ENCODE results near the gene NFX1.
"Not testable (repeated sequence)": the region's sequence is repeated elsewhere in the genome, so short reads cannot be mapped to it uniquely, and the experiment has no call there.

NFX1 gene

DNA sequence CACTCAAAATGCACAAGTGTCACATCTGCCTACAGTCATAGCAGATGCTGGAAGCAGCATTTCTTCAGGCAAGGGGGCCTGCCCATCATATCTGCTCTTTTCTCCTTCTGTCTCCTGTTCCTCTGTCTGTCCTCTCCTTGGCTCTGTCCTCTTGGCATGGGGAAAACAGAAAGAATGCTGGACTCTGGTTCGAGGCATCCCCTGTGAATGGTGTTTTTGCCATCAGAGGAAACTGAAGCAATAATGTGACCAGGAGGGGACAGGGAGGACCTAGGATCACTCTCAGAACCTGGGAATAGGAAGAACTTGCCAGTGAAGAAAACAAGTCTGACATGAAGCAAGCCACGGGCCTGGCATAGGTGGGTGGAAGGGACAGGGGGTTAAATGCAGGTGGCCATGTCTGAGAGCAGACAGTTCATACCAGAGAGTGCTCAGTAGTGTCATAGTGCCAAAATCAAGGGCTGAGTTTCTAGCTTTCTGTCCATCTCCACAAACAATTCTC, 76.7 kb downstream of the NFX1 start:
- DNase-seq = no peak

DNA sequence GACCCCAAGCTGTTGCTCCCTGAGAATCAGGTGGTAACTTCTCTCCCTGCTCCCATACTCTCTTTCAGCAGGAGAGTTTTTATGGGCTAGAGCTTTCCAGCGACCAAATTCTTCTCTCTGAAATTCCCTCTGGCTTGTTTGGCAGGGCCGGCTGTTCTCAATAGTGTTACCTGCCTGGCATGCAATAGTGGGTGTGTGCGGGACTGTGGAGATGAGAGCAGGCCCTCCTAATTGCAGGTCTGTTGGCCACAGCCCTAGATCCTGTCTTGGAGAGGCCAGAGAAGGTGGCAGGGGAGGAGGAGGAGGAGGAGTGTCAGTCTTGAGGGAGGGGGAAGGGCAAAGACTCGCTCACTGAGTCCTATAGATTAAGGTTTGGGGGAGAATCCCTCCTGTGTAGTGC, 82.6 kb downstream of the NFX1 start:
- no peak for DNase-seq

DNA sequence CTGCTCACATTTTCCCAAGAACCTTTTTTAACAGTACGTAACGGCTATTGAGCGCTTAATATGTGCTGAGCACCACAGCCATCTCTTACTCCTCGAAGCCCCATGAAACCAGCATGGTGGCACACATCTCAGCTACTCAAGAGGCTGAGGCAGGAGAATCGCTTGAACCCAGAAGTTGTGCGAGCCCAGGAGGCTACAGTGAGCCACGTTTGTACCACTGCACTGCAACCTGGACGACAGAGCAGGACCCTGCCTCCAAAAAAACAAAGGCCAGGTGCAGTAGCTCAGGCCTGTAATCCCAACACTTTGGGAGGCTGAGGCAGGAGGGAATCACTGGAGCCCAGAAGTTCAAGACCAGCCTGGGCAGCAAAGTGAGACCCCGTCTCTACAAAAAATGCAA, 83.9 kb downstream of the NFX1 start:
- no peak for DNase-seq

DNA sequence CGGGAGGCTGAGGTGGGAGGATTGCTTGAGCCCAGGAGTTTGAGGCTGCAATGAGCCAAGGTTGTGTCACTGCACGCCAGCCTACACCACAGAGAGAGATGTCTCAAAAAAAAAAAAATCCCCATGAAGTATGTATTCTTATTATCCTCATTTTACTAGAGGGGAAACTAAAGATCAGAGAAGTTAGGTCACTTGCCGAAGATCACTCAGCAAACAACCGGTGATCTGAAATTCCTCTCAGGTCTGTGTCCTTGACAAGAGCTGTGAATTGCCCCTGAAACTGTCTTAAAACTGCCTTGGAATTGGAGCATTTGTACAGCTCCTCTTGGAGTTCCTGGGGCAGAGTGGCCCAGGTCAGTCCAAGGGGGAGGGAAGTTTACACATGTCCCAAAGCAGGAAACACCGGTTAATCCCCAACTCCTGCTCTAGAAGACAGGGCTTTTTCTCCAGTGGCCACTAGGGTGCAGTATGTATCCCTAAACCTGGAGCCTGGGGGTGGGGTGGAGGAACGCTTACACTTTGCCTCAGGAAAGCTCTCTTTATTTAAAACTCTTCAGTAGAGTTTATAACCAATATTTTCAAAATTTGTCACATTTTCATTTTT, 84.4 kb downstream of the NFX1 start:
- DNase-seq = peak; percentile 72

DNA sequence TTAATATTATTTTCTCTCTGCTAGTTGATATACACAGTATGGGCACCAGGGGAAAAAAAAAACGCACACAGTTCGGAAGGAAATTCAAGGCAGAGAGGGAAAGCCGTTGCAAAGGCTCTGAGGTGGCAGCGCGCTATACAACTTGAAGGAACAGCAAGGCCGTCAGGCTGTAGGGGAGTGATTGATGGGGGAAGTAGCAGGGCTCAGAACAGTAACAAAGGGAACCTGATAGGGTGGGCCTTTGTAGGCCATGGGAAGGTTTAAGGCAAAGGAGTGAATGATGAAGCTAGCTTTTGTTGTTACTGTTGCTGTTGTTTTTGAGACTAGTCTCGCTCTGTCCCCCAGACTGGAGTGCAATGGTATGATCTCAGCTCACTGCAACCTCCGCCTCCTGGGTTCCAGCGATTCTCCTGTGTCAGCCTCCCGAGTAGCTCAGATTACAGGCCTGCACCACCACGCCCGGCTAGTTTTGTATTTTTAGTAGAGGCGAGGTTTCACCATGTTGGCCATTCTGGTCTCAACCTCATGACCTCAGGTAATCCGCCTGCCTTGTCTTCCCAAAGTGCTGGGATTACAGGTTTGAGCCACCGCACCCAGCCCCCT, 85.0 kb downstream of the NFX1 start:
- no peak for DNase-seq

DNA sequence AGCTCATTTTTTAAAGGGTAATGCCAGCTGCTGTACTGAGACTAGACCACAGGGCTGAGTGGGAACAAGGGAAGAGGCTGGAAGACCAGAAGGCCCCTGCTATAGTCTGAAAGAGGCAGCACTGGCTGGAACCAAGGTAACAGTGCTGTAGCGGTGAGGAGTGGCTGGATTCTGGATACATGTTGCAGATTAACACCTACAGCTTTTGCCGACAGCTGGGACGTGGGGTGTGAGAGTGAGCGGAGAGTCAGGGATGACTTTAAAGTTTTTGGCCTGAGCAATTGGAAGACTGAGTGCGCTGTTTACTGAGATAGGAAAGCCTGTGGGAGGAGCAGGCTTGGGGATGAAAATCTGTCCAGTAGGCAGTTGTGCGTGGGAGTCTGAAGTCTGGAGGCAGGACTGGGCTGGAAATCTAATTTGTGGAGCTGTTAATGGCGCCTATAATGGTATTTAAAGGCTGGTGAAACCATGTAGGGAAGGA, 85.6 kb downstream of the NFX1 start:
- no peak for DNase-seq

DNA sequence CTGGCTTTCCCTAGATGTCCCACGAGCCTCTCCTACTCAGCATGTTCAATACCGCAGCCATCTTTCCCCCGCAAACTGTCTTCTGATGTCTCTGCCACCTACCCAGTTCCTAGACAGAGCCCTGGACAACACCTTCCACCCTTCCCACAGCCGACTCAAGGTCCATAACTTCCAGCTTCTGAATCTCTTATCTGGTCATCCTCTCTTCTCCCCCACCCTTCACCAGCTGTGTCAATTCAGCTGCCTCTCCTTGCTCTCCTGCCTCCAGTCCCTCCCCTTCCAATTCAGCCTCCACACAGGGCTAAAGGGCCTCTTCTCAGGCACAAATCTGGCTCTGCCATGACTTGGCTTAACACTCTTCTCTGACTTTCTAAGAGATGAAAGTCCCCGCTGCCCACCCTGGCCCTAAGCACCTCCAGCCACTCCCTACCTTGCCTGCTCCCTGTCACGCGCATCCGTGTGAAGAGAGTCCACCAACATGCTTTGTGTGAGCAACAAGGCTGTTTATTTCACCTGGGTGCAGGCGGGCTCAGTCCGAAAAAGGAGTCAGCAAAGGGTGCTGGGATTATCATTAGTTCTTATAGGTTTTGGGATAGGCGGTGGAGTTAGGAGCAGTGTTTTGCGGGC, 86.9 kb downstream of the NFX1 start:
- no peak for DNase-seq

DNA sequence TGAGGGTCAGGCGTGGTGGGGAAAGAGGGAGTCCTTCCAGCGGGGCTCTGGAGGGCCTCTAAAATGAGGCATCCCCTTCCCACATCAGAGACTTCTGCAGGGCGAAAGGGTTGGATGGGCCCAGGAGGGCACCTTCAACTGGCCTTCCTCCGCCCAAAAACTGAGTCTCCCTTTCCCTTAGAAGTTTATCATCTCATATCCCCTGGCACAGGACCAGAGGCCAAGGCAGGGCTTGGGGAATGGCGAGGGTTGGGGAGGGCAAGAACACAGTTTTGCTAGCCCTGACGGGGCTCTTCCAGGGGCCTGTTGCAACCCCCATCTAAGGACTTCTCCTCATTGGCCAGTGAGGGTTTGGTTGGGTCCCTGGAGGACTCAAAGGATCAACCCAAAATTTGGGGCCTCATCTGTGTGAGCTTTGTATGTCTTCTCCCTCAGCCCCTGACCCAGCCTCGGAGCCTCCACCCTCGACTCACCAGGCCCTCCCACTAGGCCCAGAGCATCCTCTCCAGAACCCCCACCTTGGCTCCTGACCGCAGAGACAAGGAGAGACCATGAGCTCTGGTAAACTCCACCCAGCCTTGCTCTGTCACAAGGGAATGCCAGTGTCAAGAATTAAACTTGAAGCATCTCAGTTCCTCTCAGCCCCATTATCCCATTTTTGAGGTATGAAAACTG, 87.9 kb downstream of the NFX1 start:
- no peak for DNase-seq

DNA sequence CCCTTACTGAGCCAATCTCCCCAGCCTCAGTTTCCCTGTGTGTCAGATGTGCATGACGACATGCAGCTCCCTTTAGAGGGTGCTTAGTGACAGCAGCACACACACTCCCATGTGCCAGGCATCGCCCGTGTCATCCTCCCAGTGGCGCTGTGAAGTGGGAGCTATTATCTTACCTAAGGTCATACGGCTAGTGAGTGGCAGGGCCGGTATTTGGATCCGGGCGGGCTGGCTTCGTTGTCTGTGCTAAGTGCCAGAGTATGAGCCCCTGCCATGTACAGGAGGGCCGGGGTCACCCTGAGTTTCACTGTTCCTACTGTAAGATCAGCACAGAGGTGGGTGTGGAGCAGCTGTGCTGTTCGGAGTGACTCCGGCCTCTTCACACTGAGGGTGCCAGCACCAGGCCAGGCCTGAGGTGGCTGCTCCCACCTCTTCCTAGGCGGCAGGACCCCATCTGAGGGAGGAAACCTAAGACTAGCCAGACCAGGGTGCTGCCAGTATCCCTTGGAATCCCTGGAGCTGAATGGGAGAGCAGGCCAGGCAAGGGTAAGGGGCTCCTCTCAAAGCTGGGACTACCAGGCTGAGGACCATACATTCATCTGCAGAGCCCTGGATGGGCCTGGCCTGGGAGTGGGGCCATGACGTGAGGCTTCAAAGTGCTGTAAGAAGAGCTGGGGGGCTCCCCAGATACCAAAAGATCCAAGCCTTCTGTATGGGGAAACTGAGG, 89.5 kb downstream of the NFX1 start:
- no peak for DNase-seq

DNA sequence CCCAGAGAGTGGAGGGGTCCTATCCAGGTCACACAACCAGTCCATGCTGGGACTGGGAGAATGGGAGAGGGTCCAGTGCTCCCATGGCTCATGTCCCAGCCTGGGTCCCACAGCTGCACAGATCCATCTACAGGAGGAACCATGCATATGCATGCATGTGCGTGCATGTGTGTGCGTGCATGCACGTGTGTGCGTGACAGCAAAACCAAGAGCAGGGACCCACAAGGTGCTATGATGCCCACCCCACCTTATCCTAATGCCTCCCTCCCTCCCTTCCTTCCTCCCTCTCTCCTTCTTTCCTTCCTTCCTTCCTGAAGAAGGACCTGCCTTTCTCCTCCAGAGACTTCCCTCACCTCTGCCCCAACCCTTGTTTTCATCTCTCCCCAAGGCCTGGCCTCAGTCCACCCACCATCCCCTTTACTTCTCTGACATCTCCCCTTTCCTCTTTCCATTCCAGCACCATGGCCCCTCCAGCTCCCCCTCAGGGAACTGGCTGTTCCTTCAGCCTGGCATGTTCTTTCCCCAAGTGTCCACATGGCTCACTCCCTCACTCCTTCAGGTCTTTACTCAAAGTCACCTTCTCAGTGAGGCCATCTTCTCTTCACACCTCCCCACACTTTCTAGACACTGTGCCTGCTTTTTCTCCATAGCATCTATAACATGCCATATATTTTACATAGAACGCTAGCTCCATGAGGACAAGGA, 90.2 kb downstream of the NFX1 start:
- no peak for DNase-seq

DNA sequence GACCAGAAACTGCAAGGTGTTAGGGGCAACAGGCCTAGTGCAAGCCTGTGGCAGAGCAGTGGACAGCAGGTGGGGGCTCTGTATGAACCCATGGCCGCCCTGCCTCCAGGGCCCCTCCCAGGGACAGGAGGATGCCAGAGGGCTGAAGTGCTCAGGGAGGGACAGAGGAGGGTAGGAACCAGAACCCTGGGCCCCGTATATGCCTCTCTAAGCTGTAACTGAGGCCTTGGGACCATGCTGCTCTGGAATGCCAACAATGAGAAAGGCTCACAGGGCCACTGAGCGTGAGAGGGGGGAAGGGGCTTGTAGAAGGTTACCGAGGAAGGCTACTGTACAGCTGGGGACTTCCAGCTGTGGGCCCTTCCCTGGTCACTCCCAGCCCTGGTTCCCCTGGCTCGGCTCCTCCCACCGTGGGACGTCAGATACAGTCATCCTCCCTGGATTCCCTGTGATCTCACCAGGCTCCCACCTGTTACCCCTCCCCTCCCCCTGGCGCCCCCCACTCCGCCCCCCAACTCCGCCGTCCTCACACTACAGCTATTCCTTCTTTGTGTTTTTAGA, 91.0 kb downstream of the NFX1 start:
- DNase-seq = no peak

DNA sequence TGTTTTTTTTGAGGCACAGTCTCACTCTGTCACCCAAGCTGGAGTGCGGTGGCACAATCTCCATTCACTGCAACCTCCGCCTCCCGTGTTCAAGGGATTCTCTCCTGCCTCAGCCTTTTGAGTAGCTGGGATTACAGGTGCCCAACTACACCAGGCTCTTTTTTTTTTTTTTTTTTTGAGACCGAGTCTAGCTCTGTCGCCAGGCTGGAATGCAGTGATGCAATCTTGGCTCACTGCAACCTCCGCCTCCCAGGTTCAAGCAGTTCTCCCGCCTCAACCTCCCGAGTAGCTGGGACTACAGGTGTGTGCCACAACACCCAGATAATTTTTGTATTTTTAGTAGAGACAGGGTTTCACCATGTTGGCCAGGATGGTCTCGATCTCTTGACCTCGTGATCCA, 92.1 kb downstream of the NFX1 start:
- DNase-seq = not testable (repeated sequence)

DNA sequence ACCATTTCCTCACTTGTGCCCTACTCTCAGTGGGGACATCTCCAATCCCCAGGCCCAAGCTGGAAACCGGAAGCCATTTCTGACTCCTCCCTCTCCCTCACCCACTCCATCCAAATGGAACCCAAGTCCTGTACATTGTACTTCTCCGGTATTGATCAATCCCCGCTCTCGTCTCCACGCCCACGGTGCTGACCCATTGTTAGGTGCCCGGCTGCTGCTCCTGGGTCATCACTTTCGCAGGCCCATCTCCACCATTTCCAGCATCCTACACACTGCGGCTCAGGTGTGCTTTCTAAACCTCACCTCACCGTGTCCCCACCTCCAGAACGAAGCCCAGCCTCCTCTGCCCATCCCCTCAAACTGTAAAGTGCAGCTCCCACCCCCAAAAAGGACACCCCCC, 93.1 kb downstream of the NFX1 start:
- not testable (repeated sequence) for DNase-seq

DNA sequence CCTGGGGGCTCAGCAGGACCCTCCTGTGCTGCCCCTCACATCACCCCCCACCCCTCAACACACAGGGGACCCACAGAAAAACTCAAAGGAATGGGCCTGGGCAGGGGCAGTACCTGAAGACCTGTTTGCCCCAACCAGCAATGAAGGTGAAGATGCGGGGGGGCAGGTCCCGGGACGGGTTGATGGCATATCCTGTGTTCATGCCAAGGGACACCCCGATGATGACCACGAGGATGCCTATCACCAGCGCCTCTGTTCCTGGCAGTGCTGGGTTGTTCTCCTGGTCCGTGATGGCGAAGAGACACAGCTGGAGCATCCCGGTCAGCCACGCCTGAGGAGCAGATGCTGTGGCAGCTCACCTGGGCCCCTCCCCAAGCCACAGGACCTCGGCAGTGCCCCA, 95.2 kb downstream of the NFX1 start:
- not testable (repeated sequence) for DNase-seq

DNA sequence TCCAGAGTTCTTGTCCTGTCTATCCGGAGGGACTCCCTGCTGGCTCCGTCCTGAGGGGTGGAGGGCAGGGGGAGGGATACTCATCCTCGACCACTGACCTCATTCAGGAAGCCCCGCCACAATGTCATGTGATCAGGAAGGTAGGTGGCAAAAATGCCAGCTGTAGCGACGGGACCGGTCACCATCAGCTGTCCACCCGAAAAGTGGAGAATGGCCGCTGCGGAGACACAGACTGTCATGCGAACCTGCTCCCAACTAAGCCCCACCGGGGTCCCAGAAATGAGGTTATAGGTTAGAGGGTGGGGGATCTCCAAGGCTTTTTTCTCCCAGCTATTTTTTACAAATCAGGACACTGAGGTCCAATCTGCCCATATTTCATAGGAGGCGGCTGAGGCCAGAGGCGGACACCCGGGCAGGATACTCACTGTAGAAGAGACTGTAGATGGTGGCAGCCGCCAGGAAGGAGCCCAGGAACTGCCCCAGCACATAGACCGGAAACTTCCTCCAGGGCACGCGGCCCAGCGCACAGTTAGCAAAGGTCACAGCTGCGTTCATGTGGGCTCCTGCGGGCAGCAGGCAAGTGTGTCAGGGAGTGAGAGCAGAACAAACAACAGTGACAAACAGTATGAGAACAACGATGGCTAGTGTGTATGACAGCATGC, 95.8 kb downstream of the NFX1 start:
- DNase-seq = not testable (repeated sequence)

DNA sequence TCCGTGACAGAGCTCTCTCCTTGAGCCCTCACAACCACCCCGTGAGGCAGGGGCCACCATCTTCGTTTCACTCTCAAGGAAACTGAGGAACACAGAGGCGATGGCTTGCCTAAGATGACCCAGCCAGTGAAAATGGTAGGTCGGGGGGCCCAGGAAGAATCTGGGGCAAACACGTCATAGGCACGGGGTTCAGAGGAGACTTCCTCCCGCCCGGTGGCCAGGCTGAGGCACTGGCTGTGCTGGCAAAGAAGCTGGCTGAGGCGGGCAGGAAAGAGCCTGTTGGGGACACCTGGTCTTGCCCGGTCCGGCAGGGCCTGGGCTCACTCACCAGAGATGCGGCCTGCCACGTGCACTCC, 96.3 kb downstream of the NFX1 start:
- DNase-seq = not testable (repeated sequence)

DNA sequence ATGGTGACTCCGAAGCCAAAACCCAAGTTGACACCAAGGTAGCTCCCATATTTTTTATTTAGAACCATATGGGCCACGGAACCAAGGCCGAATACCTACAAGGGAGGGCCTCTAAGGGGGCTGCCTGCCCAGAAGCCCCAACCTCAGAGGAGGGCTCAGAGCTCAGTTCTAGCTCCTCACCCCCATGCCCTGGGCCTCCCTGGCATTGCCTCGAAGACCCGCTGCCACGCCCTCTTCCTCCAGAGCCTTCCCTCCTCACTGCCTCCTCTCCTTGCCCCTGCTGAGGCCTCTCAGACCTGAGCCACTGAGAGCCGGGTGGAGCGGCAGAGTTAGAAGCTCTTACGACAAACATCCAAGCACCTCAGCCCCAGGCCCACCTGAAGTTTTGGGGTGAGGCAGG, 96.7 kb downstream of the NFX1 start:
- DNase-seq = not testable (repeated sequence)

DNA sequence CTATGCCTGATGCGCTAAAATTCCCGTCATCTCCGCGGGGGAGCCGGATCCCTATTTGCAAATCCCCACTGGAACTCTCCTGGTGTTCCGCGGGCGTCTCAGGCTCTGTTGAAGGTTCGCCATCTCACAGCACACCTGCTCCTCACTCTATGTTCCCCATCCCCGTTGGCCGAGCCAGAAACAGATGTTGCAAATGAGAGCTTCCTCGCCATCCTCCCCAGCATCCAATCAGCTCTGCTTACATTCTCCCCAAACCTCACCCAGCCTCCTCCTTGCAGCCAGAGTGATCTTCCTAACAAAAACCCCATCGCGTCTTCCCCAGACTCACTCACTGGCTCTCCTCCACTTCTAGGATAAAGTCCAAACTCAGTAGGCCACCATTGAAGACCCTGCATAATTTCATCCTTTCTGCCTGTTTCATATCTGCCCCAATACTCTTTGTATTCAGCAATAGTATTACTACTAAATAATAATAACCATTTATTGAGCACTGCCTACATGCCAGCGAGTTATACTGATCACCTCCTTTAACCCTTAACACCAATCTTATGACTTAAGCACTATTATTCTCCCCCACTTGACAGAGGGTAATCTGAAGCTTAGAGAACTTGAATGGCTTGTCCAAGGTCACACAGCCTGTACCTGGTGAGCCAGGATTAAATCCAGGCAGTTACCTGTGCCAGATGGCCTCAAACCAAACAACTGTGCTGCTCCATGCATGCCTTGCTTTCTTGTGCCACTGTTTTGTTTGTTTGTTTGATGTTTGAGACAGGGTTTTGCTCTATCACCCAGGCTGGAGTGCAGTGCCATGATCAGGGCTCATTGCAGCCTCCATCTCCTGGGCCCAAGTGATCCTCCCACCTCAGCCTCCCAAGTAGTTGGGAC, 98.0 kb downstream of the NFX1 start:
- no peak for DNase-seq

DNA sequence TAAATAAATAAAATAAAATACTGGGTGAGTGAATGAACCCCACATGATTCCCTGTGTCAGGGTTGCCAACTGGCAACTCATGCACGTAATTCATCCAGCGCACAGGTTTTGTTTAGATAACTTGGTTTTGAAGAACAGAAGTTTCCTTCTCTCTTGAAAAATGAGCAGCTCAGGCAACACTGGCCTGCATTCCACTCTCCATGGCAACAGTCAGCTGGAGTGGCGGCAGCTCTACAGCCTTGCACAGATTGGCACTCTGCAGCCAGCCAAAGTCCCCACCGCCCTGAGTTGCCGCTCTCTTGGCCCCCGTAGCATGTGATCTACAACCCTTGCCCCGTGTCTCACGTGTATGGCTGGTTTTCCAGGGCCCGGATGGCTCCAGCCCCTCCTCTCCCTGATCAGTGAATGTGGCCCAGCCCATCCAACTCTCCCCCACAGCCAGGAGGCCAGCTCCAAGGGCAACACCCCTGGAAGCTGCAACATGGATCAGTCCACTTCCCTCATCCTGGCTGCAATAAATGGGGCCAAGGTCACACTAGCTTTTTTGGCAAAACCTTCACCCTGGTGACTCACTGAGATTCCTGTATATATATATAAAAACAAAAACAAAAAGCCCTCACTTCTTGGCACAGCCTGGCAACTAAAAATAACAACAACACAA, 100.9 kb downstream of the NFX1 start:
- DNase-seq = not testable (repeated sequence)

DNA sequence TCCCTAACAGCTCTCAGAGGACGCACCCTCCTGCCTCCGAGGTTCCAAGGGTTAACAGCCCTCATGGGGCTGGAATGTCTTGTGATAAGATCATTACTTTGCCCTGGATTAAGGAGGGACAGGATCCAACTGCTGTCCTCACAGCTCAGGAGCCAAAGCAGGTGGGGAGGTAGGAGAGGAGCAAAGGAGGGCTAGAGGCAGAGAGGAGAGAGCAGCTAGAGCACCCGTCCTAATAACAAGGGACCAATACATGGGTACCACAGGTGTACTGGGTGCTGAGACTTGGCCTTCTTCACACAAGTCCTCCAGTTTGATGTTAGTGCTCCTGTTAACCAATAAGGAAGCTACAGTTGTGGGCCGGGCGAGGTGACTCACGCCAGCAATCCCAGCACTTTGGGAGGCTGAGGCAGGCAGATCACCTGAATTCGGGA, 102.3 kb downstream of the NFX1 start:
- not testable (repeated sequence) for DNase-seq
